K562 (cell line): ENCODE measurements around the gene GLT1D1. TPM values are rescaled to one million over a fixed set of nuclear protein-coding genes. Genes with fewer than 3 reads are reported as not detected.

ENCODE experiments used
- CBFA2T3 ChIP-seq: fragments of 450-650 bp; IDR thresholded peaks from 2 replicates; pipeline ENCODE4 v1.6.1; 2017
- HDAC1 ChIP-seq, 2 experiments: fragments of 450-650 bp; IDR thresholded peaks; 2 replicates each; pipeline ENCODE4 v1.6.1; 2016 to 2017; ENCODE audit warnings: inconsistent platforms in 1 of 2, mild to moderate bottlenecking in 1 of 2, moderate library complexity in 1 of 2
- MEIS2 ChIP-seq: fragments of 450-650 bp; IDR thresholded peaks from 2 replicates; pipeline ENCODE4 v1.6.1; 2014; ENCODE audit warnings: mild to moderate bottlenecking; ENCODE audit not compliant: partially characterized antibody
- MYC ChIP-seq, 2 experiments: fragments of 250-450 bp in 1 of 2; sonication (Bioruptor Pico) in 1 of 2; IDR thresholded peaks; 2 replicates each; pipeline versions ENCODE4 v1.5.1 to v1.6.1; 2012 to 2021; ENCODE audit warnings: low read depth in 2 of 2, borderline replicate concordance in 1 of 2, improper control_type of control experiment in 1 of 2, low read length in 1 of 2, mild to moderate bottlenecking in 1 of 2, moderate library complexity in 1 of 2
- NBN ChIP-seq: fragments of 450-650 bp; IDR thresholded peaks from 2 replicates; pipeline ENCODE4 v1.6.1; 2016; ENCODE audit warnings: low read depth, mild to moderate bottlenecking
- SNRNP70 ChIP-seq: fragments of 200-400 bp; formaldehyde crosslinking; optimal IDR thresholded peaks from 2 replicates; pipeline ENCODE3; 2017; ENCODE audit warnings: low read depth, low read length
- ZNF592 ChIP-seq: fragments of 450-650 bp; IDR thresholded peaks from 2 replicates; pipeline ENCODE4 v1.6.1; 2017; ENCODE audit warnings: antibody characterized with exemption, mild to moderate bottlenecking
- polyA plus RNA-seq, 8 experiments: library from polyadenylated mRNA; depleted of rRNA in 4 of 8; stranded (reverse) in 5 of 8; unstranded in 3 of 8; fragments of >200 nt; fragmentation: Nextera tagmentation in 2 of 8; fragmentation: Illumina TruSeq in 1 of 8; extraction: Ambion mirVana in 2 of 8; extraction: Trizol in 1 of 8; gene quantifications; 2 replicates each; pipeline versions ENCODE4 v1.2.1 to v1.2.3, GENCODE V29; 2011 to 2014; ENCODE audit warnings: inconsistent platforms in 1 of 8, missing spikeins in 1 of 8
- total RNA-seq, 7 experiments: library from RNA; depleted of rRNA in 6 of 7; stranded (reverse); fragments of >200 nt in 6 of 7; fragmentation: Illumina TruSeq in 2 of 7; extraction: Trizol in 2 of 7; gene quantifications; 2 replicates each; pipeline versions ENCODE4 v1.2.1 to v1.2.3, GENCODE V29; 2011 to 2021; ENCODE audit warnings: low replicate concordance in 1 of 7

The GLT1D1 gene
- total and polyA plus RNA-seq, 9 of the 15 experiments (the other 6 are each of a cell fraction or from before 2014, with no cell fraction given), result 0.04 TPM; not detected in 8

GRCh38 chr12:128961957-128962356, 108.7 kb downstream of the GLT1D1 start (continued):
- TF ChIP-seq ZNF592 (no peak), HDAC1 (IDR thresholded peaks at IDR 0.05) (no peak), NBN (no peak), CBFA2T3 (no peak), MEIS2 (no peak), SNRNP70 (no peak), MYC (IDR thresholded peaks at IDR 0.05; ENCODE audit: low read depth, low read length) (no peak), MYC (CRISPR knock-in tag; IDR thresholded peaks at IDR 0.05; ENCODE audit: borderline replicate concordance, low read depth) (no peak)
